Trophoblast cell (in vitro differentiated cells and primary cell): ENCODE results near the gene KIAA1328.

Experiments used
- DNase-seq, 2 donors: peaks; one replicate each; pipeline ENCODE4 v3.0.0-alpha.2; 2016
- H2AFZ ChIP-seq: 2 replicates; pipeline ENCODE4 v1.6.1; 2013; ENCODE audit warnings: low read length, moderate library complexity, mild to moderate bottlenecking; ENCODE audit not compliant: insufficient read depth, poor library complexity
- H2AK5ac ChIP-seq: 2 replicates; pipeline ENCODE4 v1.6.1; 2013; ENCODE audit warnings: mild to moderate bottlenecking, low read length
- H2BK120ac ChIP-seq: 2 replicates; pipeline ENCODE4 v1.6.1; 2013; ENCODE audit warnings: low read length, mild to moderate bottlenecking, moderate library complexity; ENCODE audit not compliant: insufficient read depth, poor library complexity
- H2BK12ac ChIP-seq: 2 replicates; pipeline ENCODE4 v1.6.1; 2013; ENCODE audit warnings: mild to moderate bottlenecking, low read length, moderate library complexity
- H2BK5ac ChIP-seq: 2 replicates; pipeline ENCODE4 v1.6.1; 2013; ENCODE audit warnings: low read length, low read depth, moderate library complexity, mild to moderate bottlenecking; ENCODE audit not compliant: poor library complexity
- H3K14ac ChIP-seq: 2 replicates; pipeline ENCODE4 v1.6.1; 2013; ENCODE audit warnings: mild to moderate bottlenecking, low read length
- H3K18ac ChIP-seq: 2 replicates; pipeline ENCODE4 v1.6.1; 2013; ENCODE audit warnings: mild to moderate bottlenecking, low read length
- H3K23ac ChIP-seq: 2 replicates; pipeline ENCODE4 v1.6.1; 2013; ENCODE audit warnings: low read length
- H3K27ac ChIP-seq: 2 replicates; pipeline ENCODE4 v1.5.1; 2013; ENCODE audit warnings: low read depth, mild to moderate bottlenecking, inconsistent platforms, low read length, moderate library complexity
- H3K27me3 ChIP-seq: 2 replicates; pipeline ENCODE4 v1.6.1; 2013; ENCODE audit warnings: inconsistent platforms, mild to moderate bottlenecking, low read length, moderate library complexity; ENCODE audit not compliant: insufficient read depth
- H3K36me3 ChIP-seq, 2 experiments: 1 replicate in 1 of 2; 2 replicates in 1 of 2; pipeline ENCODE4 v1.6.1; 2013; ENCODE audit warnings: low read length in 2 of 2, mild to moderate bottlenecking in 2 of 2, moderate library complexity in 1 of 2; ENCODE audit not compliant: insufficient read depth in 2 of 2, control insufficient read depth in 1 of 2
- H3K4ac ChIP-seq: 2 replicates; pipeline ENCODE4 v1.6.1; 2013; ENCODE audit warnings: low read depth, mild to moderate bottlenecking, low read length, moderate library complexity
- H3K4me1 ChIP-seq, 2 experiments: 1 replicate in 1 of 2; 2 replicates in 1 of 2; pipeline ENCODE4 v1.6.1; 2013; ENCODE audit warnings: low read length in 2 of 2, mild to moderate bottlenecking in 2 of 2, moderate library complexity in 1 of 2; ENCODE audit not compliant: insufficient read depth in 2 of 2, control insufficient read depth in 1 of 2
- H3K4me2 ChIP-seq: 2 replicates; pipeline ENCODE4 v1.6.1; 2013; ENCODE audit warnings: inconsistent platforms, mild to moderate bottlenecking, low read length, moderate library complexity
- H3K4me3 ChIP-seq: 2 replicates; pipeline ENCODE4 v1.5.1; 2013; ENCODE audit warnings: mild to moderate bottlenecking, low read depth, low read length, inconsistent platforms
- H3K79me1 ChIP-seq: one replicate; pipeline ENCODE4 v1.6.1; 2013; ENCODE audit warnings: low read length
- H3K79me2 ChIP-seq: 2 replicates; pipeline ENCODE4 v1.6.1; 2013; ENCODE audit warnings: low read length, mild to moderate bottlenecking; ENCODE audit not compliant: control insufficient read depth, insufficient read depth, poor library complexity
- H3K9ac ChIP-seq: 2 replicates; pipeline ENCODE4 v1.6.1; 2013; ENCODE audit warnings: mild to moderate bottlenecking, low read length
- H3K9me3 ChIP-seq: 2 replicates; pipeline ENCODE4 v1.6.1; 2013; ENCODE audit warnings: low read depth, mild to moderate bottlenecking, control low read depth, inconsistent platforms, low read length; ENCODE audit not compliant: insufficient read depth
- H4K12ac ChIP-seq: 2 replicates; pipeline ENCODE4 v1.6.1; 2013; ENCODE audit warnings: low read depth, mild to moderate bottlenecking, low read length, moderate library complexity
- H4K8ac ChIP-seq: 2 replicates; pipeline ENCODE4 v1.6.1; 2013; ENCODE audit warnings: low read depth, mild to moderate bottlenecking, low read length, moderate library complexity
- H4K91ac ChIP-seq: one replicate; pipeline ENCODE4 v1.6.1; 2013; ENCODE audit warnings: low read depth, mild to moderate bottlenecking, low read length, moderate library complexity
- WGBS: extraction: QIAGEN DNeasy Blood & Tissue Kit; methylation state at CpG from one replicate; pipeline ENCODE4 v1.1.7; 2013; ENCODE audit warnings: missing lambda C conversion rate; ENCODE audit not compliant: insufficient read length, insufficient coverage; ENCODE audit errors: extremely low coverage; 5-methylcytosine and 5-hydroxymethylcytosine counted together

KIAA1328 gene

GRCh38 chr18:37254973-37255372 lies 426.0 kb downstream of the KIAA1328 start:
- Histone ChIP-seq H3K4me2 (no peak overlapping the region), H2BK120ac (no peak overlapping the region), H4K8ac (no peak overlapping the region), H3K23ac (no peak overlapping the region), H3K27me3 (peaks cover 25% of the 10 kb centered on the region), H3K4me3 (no peak overlapping the region), H2BK12ac (no peak overlapping the region), H3K36me3 (no peaks in the 10 kb centered on the region), H3K79me1 (no peaks in the 10 kb centered on the region), H3K14ac (no peak overlapping the region), H3K27ac (no peak overlapping the region), H3K9ac (no peak overlapping the region), H4K12ac (no peak overlapping the region), H2AK5ac (no peak overlapping the region), H3K9me3 (peaks cover 2% of the 10 kb centered on the region), H2BK5ac (no peak overlapping the region), H3K18ac (no peak overlapping the region), H3K4ac (no peak overlapping the region), H3K4me1 (peaks cover 4 to 8% of the 10 kb centered on the region in 2 experiments), H4K91ac (no peak overlapping the region), H3K79me2 (no peaks in the 10 kb centered on the region), H2AFZ (no peak overlapping the region)
- DNase-seq, result no peak
- no CpG with 5 or more reads among the region's 12 CpGs for WGBS

GRCh38 chr18:37258131-37258530 lies 429.2 kb downstream of the KIAA1328 start:
- H3K18ac ChIP-seq, result no peak overlapping the region
- H3K4me3 ChIP-seq, result no peak overlapping the region
- H4K12ac ChIP-seq, result no peak overlapping the region
- no peak overlapping the region for H3K4me2 ChIP-seq
- no peak overlapping the region for H2BK12ac ChIP-seq
- H3K79me2 ChIP-seq, result no peaks in the 10 kb centered on the region
- no peak overlapping the region for H4K8ac ChIP-seq
- H3K14ac ChIP-seq, result no peak overlapping the region
- no peak overlapping the region for H2BK5ac ChIP-seq
- no peaks in the 10 kb centered on the region for H3K79me1 ChIP-seq
- H3K27me3 ChIP-seq, result peaks cover 13% of the 10 kb centered on the region
- no peaks in the 10 kb centered on the region for H3K36me3 ChIP-seq
- no peak for DNase-seq
- H3K4ac ChIP-seq, result no peak overlapping the region
- no peak overlapping the region for H4K91ac ChIP-seq
- H3K27ac ChIP-seq, result no peak overlapping the region
- no peak overlapping the region for H3K23ac ChIP-seq
- no peak overlapping the region for H2AFZ ChIP-seq
- no peak overlapping the region for H3K9ac ChIP-seq
- no peaks in the 10 kb centered on the region for H3K9me3 ChIP-seq
- H2AK5ac ChIP-seq, result no peak overlapping the region
- H3K4me1 ChIP-seq, result peaks cover 2 to 8% of the 10 kb centered on the region in 2 experiments
- no CpG with 5 or more reads among the region's 9 CpGs for WGBS
- H2BK120ac ChIP-seq, result no peak overlapping the region

GRCh38 chr18:37258819-37259218 lies 429.9 kb downstream of the KIAA1328 start:
- no peak overlapping the region for H3K18ac ChIP-seq
- peaks cover 0 to 2% of the 10 kb centered on the region in 2 experiments for H3K4me1 ChIP-seq
- no peak overlapping the region for H3K14ac ChIP-seq
- no peak overlapping the region for H3K4me2 ChIP-seq
- H3K36me3 ChIP-seq, result no peaks in the 10 kb centered on the region
- H3K27me3 ChIP-seq, result peaks cover 10% of the 10 kb centered on the region
- no peaks in the 10 kb centered on the region for H3K79me1 ChIP-seq
- no peak overlapping the region for H4K8ac ChIP-seq
- WGBS, result no CpG with 5 or more reads among the region's 11 CpGs
- no peak overlapping the region for H4K91ac ChIP-seq
- H2BK12ac ChIP-seq, result no peak overlapping the region
- no peak overlapping the region for H2AK5ac ChIP-seq
- no peak overlapping the region for H3K27ac ChIP-seq
- H3K9me3 ChIP-seq, result no peaks in the 10 kb centered on the region
- no peak overlapping the region for H3K23ac ChIP-seq
- no peak overlapping the region for H3K4me3 ChIP-seq
- H3K9ac ChIP-seq, result no peak overlapping the region
- H2AFZ ChIP-seq, result no peak overlapping the region
- no peak for DNase-seq
- H3K79me2 ChIP-seq, result no peaks in the 10 kb centered on the region
- no peak overlapping the region for H2BK5ac ChIP-seq
- no peak overlapping the region for H3K4ac ChIP-seq
- no peak overlapping the region for H2BK120ac ChIP-seq
- H4K12ac ChIP-seq, result no peak overlapping the region

- Histone ChIP-seq H3K79me2 (no peaks in the 10 kb centered on the region), H2AK5ac (no peak overlapping the region), H2BK12ac (no peak overlapping the region), H2BK5ac (no peak overlapping the region), H3K27me3 (peaks cover 5% of the 10 kb centered on the region), H3K36me3 (no peaks in the 10 kb centered on the region), H4K12ac (no peak overlapping the region), H3K4me1 (no peaks in the 10 kb centered on the region), H3K4me3 (peak overlapping the region; percentile 12), H3K9me3 (no peaks in the 10 kb centered on the region), H3K27ac (no peak overlapping the region), H4K91ac (no peak overlapping the region), H3K14ac (no peak overlapping the region), H2BK120ac (no peak overlapping the region), H3K18ac (no peak overlapping the region), H2AFZ (no peak overlapping the region), H3K23ac (no peak overlapping the region), H3K9ac (no peak overlapping the region), H3K4ac (no peak overlapping the region), H3K79me1 (no peaks in the 10 kb centered on the region), H4K8ac (no peak overlapping the region), H3K4me2 (no peak overlapping the region)
- no peak for DNase-seq
- no CpG with 5 or more reads among the region's 5 CpGs for WGBS
These were observed 430.8 kb downstream of the KIAA1328 start for GRCh38 chr18:37259711-37260110.
